ENCODE data around the gene EPS8L2.
A peak's percentile ranks its signal among the peaks of the same experiment; 100 is the strongest.

Gene EPS8L2

GRCh38 chr11:698493-699115 is 7.4 kb upstream of the EPS8L2 start:
- H3K9me3 ChIP-seq (ENCODE audit: low read depth, low read length), result no peaks in the 10 kb centered on the region
- 0 out of 2 replicates have a peak overlapping the region, but pooled peaks have one; percentile 11 for H3K27ac ChIP-seq
- peak overlapping the region; percentile 49 for H3K9ac ChIP-seq (ENCODE audit: insufficient read length)
- H3K36me3 ChIP-seq (ENCODE audit: insufficient read depth, low read length), result no peaks in the 10 kb centered on the region
- DNase-seq (ENCODE audit: low read depth, low spot score), result no peak
- H3K4me3 ChIP-seq, result no peak overlapping the region
- TF ChIP-seq EZH2 (IDR thresholded peaks at IDR 0.05) (no peak), POLR2AphosphoS5 (IDR thresholded peaks at IDR 0.05; ENCODE audit: borderline replicate concordance, low read depth, low read length) (no peak), FOXP2 (optimal IDR thresholded peaks at IDR 0.05; ENCODE audit: control extremely low read depth, extremely low read length, insufficient read depth) (no peak)

- TF ChIP-seq POLR2AphosphoS5 (IDR thresholded peaks at IDR 0.05; ENCODE audit: borderline replicate concordance, low read depth, low read length), result no peak
- TF ChIP-seq FOXP2 (optimal IDR thresholded peaks at IDR 0.05; ENCODE audit: control extremely low read depth, extremely low read length, insufficient read depth), result no peak
- no peak for TF ChIP-seq EZH2 (IDR thresholded peaks at IDR 0.05)
- no peaks in the 10 kb centered on the region for H3K9me3 ChIP-seq (ENCODE audit: low read depth, low read length)
- no peaks in the 10 kb centered on the region for H3K36me3 ChIP-seq (ENCODE audit: insufficient read depth, low read length)
- H3K4me3 ChIP-seq, result no peak overlapping the region
- 0 out of 2 replicates have a peak overlapping the region, but pooled peaks have one; percentile 11 for H3K27ac ChIP-seq
- H3K9ac ChIP-seq (ENCODE audit: insufficient read length), result peak overlapping the region; percentile 49
- DNase-seq (ENCODE audit: low read depth, low spot score), result no peak
Observed at GRCh38 chr11:699116-699508, 6.9 kb upstream of the EPS8L2 start.

GRCh38 chr11:699753-700152 is 6.3 kb upstream of the EPS8L2 start:
- no peak for TF ChIP-seq EZH2 (IDR thresholded peaks at IDR 0.05)
- no peak for TF ChIP-seq POLR2AphosphoS5 (IDR thresholded peaks at IDR 0.05; ENCODE audit: borderline replicate concordance, low read depth, low read length)
- TF ChIP-seq FOXP2 (optimal IDR thresholded peaks at IDR 0.05; ENCODE audit: control extremely low read depth, extremely low read length, insufficient read depth), result no peak
- H3K36me3 ChIP-seq (ENCODE audit: insufficient read depth, low read length), result no peaks in the 10 kb centered on the region
- H3K27ac ChIP-seq, result no peak overlapping the region
- H3K9ac ChIP-seq (ENCODE audit: insufficient read length), result no peak overlapping the region
- DNase-seq (ENCODE audit: low read depth, low spot score), result no peak
- H3K4me3 ChIP-seq, result no peak overlapping the region
- H3K9me3 ChIP-seq (ENCODE audit: low read depth, low read length), result no peaks in the 10 kb centered on the region

GRCh38 chr11:701741-702461 is 4.1 kb upstream of the EPS8L2 start:
- DNase-seq (ENCODE audit: low read depth, low spot score), result no peak
- TF ChIP-seq EZH2 (IDR thresholded peaks at IDR 0.05), result no peak
- no peak for TF ChIP-seq FOXP2 (optimal IDR thresholded peaks at IDR 0.05; ENCODE audit: control extremely low read depth, extremely low read length, insufficient read depth)
- no peak for TF ChIP-seq POLR2AphosphoS5 (IDR thresholded peaks at IDR 0.05; ENCODE audit: borderline replicate concordance, low read depth, low read length)
- Histone ChIP-seq H3K4me3 (no peak overlapping the region), H3K9me3 (ENCODE audit: low read depth, low read length) (no peaks in the 10 kb centered on the region), H3K9ac (ENCODE audit: insufficient read length) (no peak overlapping the region), H3K27ac (no peak overlapping the region), H3K36me3 (ENCODE audit: insufficient read depth, low read length) (no peaks in the 10 kb centered on the region)

- no peak for DNase-seq (ENCODE audit: low read depth, low spot score)
Observed at GRCh38 chr11:702462-703461, 3.3 kb upstream of the EPS8L2 start.

GRCh38 chr11:703506-703905 is 2.5 kb upstream of the EPS8L2 start:
- Histone ChIP-seq H3K4me3 (no peak overlapping the region), H3K36me3 (ENCODE audit: insufficient read depth, low read length) (no peaks in the 10 kb centered on the region), H3K9me3 (ENCODE audit: low read depth, low read length) (no peaks in the 10 kb centered on the region), H3K27ac (peak overlapping the region; percentile 64; the same call in 1 of the 2 replicates), H3K9ac (ENCODE audit: insufficient read length) (no peak overlapping the region)
- DNase-seq (ENCODE audit: low read depth, low spot score), result no peak
- TF ChIP-seq POLR2AphosphoS5 (IDR thresholded peaks at IDR 0.05; ENCODE audit: borderline replicate concordance, low read depth, low read length) (no peak), EZH2 (IDR thresholded peaks at IDR 0.05) (no peak)

More at GRCh38 chr11:702462-703461, 3.3 kb upstream of the EPS8L2 start:
- Histone ChIP-seq H3K36me3 (ENCODE audit: insufficient read depth, low read length) (no peaks in the 10 kb centered on the region), H3K9ac (ENCODE audit: insufficient read length) (no peak overlapping the region), H3K27ac (0 out of 2 replicates have a peak overlapping the region, but pooled peaks have one; percentile 64), H3K4me3 (no peak overlapping the region), H3K9me3 (ENCODE audit: low read depth, low read length) (no peaks in the 10 kb centered on the region)
- TF ChIP-seq POLR2AphosphoS5 (IDR thresholded peaks at IDR 0.05; ENCODE audit: borderline replicate concordance, low read depth, low read length), result no peak; the same call in 1 of the 2 replicates
- no peak for TF ChIP-seq EZH2 (IDR thresholded peaks at IDR 0.05)
- TF ChIP-seq FOXP2 (optimal IDR thresholded peaks at IDR 0.05; ENCODE audit: control extremely low read depth, extremely low read length, insufficient read depth), result no peak

GRCh38 chr11:704228-704674 is 1.8 kb upstream of the EPS8L2 start:
- TF ChIP-seq FOXP2 (optimal IDR thresholded peaks at IDR 0.05; ENCODE audit: control extremely low read depth, extremely low read length, insufficient read depth) (no peak), POLR2AphosphoS5 (IDR thresholded peaks at IDR 0.05; ENCODE audit: borderline replicate concordance, low read depth, low read length) (no peak), EZH2 (IDR thresholded peaks at IDR 0.05) (no peak)
- Histone ChIP-seq H3K9me3 (ENCODE audit: low read depth, low read length) (no peaks in the 10 kb centered on the region), H3K36me3 (ENCODE audit: insufficient read depth, low read length) (no peaks in the 10 kb centered on the region), H3K4me3 (no peak overlapping the region), H3K9ac (ENCODE audit: insufficient read length) (no peak overlapping the region), H3K27ac (0 out of 2 replicates have a peak overlapping the region, but pooled peaks have one; percentile 64)
- DNase-seq (ENCODE audit: low read depth, low spot score), result no peak
